Kidney epithelial cell (primary cell): ENCODE data around the gene KMT2C. TPM values are rescaled to one million over a fixed set of nuclear protein-coding genes. Genes with fewer than 3 reads are reported as not detected.
"Not testable (repeated sequence)": the region's sequence is repeated elsewhere in the genome, so short reads cannot be mapped to it uniquely, and the experiment has no call there.

Experiments used
- DNase-seq: peaks from one replicate; pipeline ENCODE4 v3.0.0-alpha.2; 2010; ENCODE audit warnings: low read depth
- H3K27me3 ChIP-seq: 2 replicates; pipeline ENCODE4 v1.6.0; 2011; ENCODE audit warnings: low read length; ENCODE audit not compliant: control insufficient read depth, insufficient read depth
- H3K36me3 ChIP-seq: 2 replicates; pipeline ENCODE4 v1.5.1; 2011; ENCODE audit warnings: low read length; ENCODE audit not compliant: control insufficient read depth, insufficient read depth
- H3K4me3 ChIP-seq: 2 replicates; pipeline ENCODE4 v1.5.1; 2011; ENCODE audit warnings: low read depth, mild to moderate bottlenecking, control low read depth, low read length
- CTCF ChIP-seq: IDR thresholded peaks from 2 replicates; pipeline ENCODE4 v1.5.1; 2011; ENCODE audit warnings: mild to moderate bottlenecking, moderate library complexity, low read length, control low read depth, inconsistent platforms; ENCODE audit not compliant: insufficient read depth, poor library complexity, severe bottlenecking
- total RNA-seq: library from RNA; depleted of rRNA; stranded (reverse); fragments of >200 nt; gene quantifications from 2 replicates; pipeline ENCODE4 v1.2.3, GENCODE V29; 2015

The KMT2C gene
- total RNA-seq, 1 donor from 2014 or later = 29.0 TPM

GRCh38 chr7:152231089-152231488 lies 204.7 kb downstream of the KMT2C start:
- DNase-seq = no peak

GRCh38 chr7:152219556-152219955 lies 216.2 kb downstream of the KMT2C start:
- not testable (repeated sequence) for H3K27me3 ChIP-seq, H3K36me3 ChIP-seq

More at GRCh38 chr7:152231089-152231488, 204.7 kb downstream of the KMT2C start:
- no peaks in the 10 kb centered on the region for H3K36me3 ChIP-seq
- no peak for TF ChIP-seq CTCF
- no peak overlapping the region for H3K4me3 ChIP-seq
- H3K27me3 ChIP-seq = no peaks in the 10 kb centered on the region

GRCh38 chr7:152208766-152209165 lies 227.0 kb downstream of the KMT2C start:
- not testable (repeated sequence) for H3K27me3 ChIP-seq, H3K36me3 ChIP-seq, DNase-seq, H3K4me3 ChIP-seq

More at GRCh38 chr7:152219556-152219955, 216.2 kb downstream of the KMT2C start:
- DNase-seq, H3K4me3 ChIP-seq: not testable (repeated sequence)

GRCh38 chr7:152204417-152204816 lies 231.4 kb downstream of the KMT2C start:
- not testable (repeated sequence) for H3K4me3 ChIP-seq, DNase-seq, H3K27me3 ChIP-seq, H3K36me3 ChIP-seq

- DNase-seq = no peak
- no peak for TF ChIP-seq CTCF
- no peak overlapping the region for H3K4me3 ChIP-seq
- H3K36me3 ChIP-seq = no peaks in the 10 kb centered on the region
- H3K27me3 ChIP-seq = no peaks in the 10 kb centered on the region
These were observed 232.7 kb downstream of the KMT2C start for GRCh38 chr7:152203095-152203494.

GRCh38 chr7:152202056-152202455 lies 233.7 kb downstream of the KMT2C start:
- no peak overlapping the region for H3K4me3 ChIP-seq
- no peaks in the 10 kb centered on the region for H3K36me3 ChIP-seq
- no peaks in the 10 kb centered on the region for H3K27me3 ChIP-seq
- DNase-seq = no peak
- no peak for TF ChIP-seq CTCF

- H3K4me3 ChIP-seq = no peak overlapping the region
- H3K36me3 ChIP-seq = no peaks in the 10 kb centered on the region
- no peak for DNase-seq
- H3K27me3 ChIP-seq = no peaks in the 10 kb centered on the region
- no peak for TF ChIP-seq CTCF
These were observed 235.4 kb downstream of the KMT2C start for GRCh38 chr7:152200395-152200794.

GRCh38 chr7:152196391-152196790 lies 239.4 kb downstream of the KMT2C start:
- Histone ChIP-seq H3K36me3 (peaks cover 1% of the 10 kb centered on the region), H3K27me3 (no peaks in the 10 kb centered on the region), H3K4me3 (no peak overlapping the region)
- TF ChIP-seq CTCF = no peak
- no peak for DNase-seq
